Sciatic nerve (tissue), 2 donors: ENCODE data around the gene RIPOR3. TPM values are rescaled to one million over a fixed set of nuclear protein-coding genes. Genes with fewer than 3 reads are reported as not detected.
"Not testable (repeated sequence)": the region's sequence is repeated elsewhere in the genome, so short reads cannot be mapped to it uniquely, and the experiment has no call there.

Experiments
- ATAC-seq: fragments of 200-7000 bp; cut with Tn5 transposase; one replicate; pipeline ENCODE4 v1.9.1; 2020; ENCODE audit warnings: mild to moderate bottlenecking, moderate library complexity
- DNase-seq: peaks from one replicate; pipeline ENCODE4 v3.0.0-alpha.2; 2020; ENCODE audit warnings: low spot score
- intact Hi-C: fragments of 100-400 bp; cut with DNase I; formaldehyde crosslinking; loops from one replicate; pipeline ENCODE4 v1.14.2; 2022
- total RNA-seq: library from RNA; stranded (reverse); fragmentation: NEBNext Ultra II Directional; extraction: Animal tissue kit (Norgen Biotek cat#: 25700); gene quantifications from one replicate; pipeline ENCODE4 v1.2.1, GENCODE V29; 2021
- donor health status: DM: no; HTN: no; CAD: no.
- donor health status: DM: no; HTN: no; CAD: no.

Gene RIPOR3
- total RNA-seq, 1 donor from 2014 or later, result 26.3 TPM

DNA sequence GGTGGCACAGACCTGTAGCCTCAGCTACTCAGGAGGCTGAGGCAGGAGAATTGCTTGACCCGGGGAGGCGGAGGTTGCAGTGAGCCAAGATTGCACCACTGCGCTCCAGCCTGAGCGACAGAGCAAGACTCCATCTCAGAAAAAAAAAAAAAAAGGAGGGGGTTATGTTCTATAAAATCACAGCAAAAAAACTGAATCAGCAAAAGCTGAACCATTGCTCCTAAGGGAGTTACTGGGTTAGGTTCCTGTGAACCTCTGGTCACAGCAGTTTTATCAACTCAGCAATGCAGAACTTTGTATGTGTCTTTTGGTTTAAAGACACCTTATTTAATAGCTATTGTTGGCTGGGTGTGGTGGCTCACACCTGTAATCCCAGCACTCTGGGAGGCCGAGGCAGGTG is 92.6 kb downstream of the RIPOR3 start:
- intact Hi-C loops, result not testable (repeated sequence)

GRCh38 chr20:50598074-50598473 is 93.3 kb downstream of the RIPOR3 start:
- ATAC-seq (no peak), DNase-seq (no peak)
- intact Hi-C loops, result no loop called here

More for the DNA sequence above, 92.6 kb downstream of the RIPOR3 start:
- not testable (repeated sequence) for DNase-seq, ATAC-seq

GRCh38 chr20:50597406-50597969 is 93.9 kb downstream of the RIPOR3 start:
- DNase-seq (no peak), ATAC-seq (no peak)
- intact Hi-C loops, result no loop called here

DNA sequence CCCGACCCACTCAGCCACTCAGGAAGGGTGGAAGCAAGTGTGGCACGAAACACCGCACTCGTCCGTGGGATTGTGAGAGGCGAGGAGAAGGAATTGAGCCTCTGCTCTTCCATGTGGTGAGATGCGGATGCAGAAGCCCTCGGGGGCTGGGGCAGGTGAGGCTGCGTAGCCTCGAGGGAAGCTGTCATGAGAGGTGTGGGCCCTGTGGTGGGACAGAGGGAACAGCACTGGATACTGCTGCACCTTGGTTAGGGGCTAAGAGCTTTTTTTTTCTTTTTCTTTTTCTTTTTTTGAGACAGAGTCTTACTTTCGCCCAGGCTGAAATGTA is 94.7 kb downstream of the RIPOR3 start:
- DNase-seq (no peak), ATAC-seq (no peak)
- intact Hi-C loops, result no loop called here

- intact Hi-C loops, result no loop called here
- no peak for ATAC-seq
- DNase-seq, result no peak
These were observed 95.2 kb downstream of the RIPOR3 start for GRCh38 chr20:50595988-50596693.

- no peak for DNase-seq
- ATAC-seq, result no peak
- intact Hi-C loops, result no loop called here
These were observed 95.9 kb downstream of the RIPOR3 start for GRCh38 chr20:50595433-50595895.

- intact Hi-C loops, result no loop called here
- DNase-seq (no peak), ATAC-seq (no peak)
These were observed 96.5 kb downstream of the RIPOR3 start for GRCh38 chr20:50594591-50595432.

DNA sequence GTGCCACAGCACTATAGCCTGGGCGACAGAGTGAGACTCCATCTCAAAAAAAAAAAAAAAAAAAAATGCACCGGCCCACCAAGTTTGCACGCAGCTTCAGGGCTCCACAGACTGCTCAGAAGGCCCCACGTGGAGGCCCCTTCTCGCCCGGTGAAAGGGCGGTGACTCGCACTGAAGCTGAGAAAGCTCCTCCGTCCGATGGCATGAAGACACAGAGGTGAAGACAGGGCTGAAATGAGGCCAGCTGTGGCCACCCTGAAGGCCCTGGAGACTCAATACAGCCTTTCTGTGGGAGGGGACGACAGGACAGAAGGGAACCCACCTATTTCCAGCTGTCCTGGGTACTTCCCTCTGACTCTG is 97.1 kb downstream of the RIPOR3 start:
- intact Hi-C loops, result no loop called here
- ATAC-seq, result no peak
- no peak for DNase-seq

DNA sequence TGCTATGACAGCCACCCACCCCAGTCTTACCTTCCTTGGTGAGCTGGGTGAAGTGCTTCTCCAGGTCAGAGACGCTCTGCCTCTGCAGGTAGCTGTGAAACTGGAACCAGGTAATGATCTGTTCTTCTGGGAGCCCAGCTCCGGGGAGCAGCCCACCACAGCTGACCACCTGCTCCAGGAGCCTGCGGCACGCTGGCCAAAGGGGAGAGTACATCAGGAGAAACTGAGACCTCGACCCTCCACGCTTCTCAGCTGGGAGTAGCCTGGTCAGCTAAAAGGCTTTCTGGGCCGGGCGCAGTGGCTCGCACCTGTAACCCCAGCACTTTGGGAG is 98.4 kb downstream of the RIPOR3 start:
- intact Hi-C loops, result no loop called here
- DNase-seq, result no peak
- ATAC-seq, result no peak

GRCh38 chr20:50592282-50593004 is 98.9 kb downstream of the RIPOR3 start:
- DNase-seq (no peak), ATAC-seq (peak; percentile 53)
- intact Hi-C loops, result no loop called here

DNA sequence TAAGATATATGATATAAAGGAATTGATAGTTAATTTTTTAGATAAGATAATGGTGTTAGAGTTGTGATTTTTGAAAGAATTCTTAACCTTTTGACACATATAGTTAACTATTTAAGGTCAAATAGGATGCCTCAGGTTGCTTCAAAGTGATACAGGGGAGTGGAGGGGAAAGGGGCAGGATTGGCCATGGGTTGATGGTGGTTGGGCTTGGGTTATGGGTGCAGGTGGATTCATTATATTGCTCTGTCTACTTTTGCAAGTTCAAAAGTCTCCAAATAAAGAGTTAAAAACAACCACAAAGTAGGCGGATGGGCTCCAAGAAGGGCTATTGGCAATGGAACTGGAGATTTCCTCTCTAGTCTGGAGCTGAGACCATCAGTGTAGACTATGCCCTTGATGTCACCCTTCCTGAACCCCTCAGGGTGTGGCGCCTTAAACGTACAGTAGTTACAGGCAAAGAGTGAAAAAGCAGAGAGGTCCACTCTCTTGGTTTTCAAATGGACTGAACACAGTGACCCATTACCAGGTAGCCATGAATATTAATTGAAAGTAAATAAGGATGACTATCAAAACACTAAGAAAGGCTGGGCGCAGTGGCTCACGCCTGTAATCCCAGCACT is 100.0 kb downstream of the RIPOR3 start:
- no peak for DNase-seq

DNA sequence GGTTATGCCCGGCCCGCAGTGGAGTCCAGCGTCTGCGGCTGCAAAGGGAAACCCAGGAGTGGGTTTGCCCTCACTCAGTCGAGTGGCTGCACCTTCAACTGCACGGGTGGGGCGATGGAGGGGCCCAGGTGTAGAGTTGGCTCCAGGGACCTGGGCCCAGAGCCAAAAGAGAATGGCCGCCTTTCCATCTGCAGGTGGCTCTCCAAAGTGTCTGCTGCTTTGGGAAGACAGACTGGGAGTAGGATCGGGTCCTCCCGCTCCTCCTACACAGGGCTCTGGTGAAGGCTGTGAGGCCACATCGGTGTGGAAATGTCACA is 101.0 kb downstream of the RIPOR3 start:
- no peak for ATAC-seq
- intact Hi-C loops, result no loop called here

More for the DNA sequence above, 100.0 kb downstream of the RIPOR3 start:
- ATAC-seq, result no peak
- intact Hi-C loops, result no loop called here

DNA sequence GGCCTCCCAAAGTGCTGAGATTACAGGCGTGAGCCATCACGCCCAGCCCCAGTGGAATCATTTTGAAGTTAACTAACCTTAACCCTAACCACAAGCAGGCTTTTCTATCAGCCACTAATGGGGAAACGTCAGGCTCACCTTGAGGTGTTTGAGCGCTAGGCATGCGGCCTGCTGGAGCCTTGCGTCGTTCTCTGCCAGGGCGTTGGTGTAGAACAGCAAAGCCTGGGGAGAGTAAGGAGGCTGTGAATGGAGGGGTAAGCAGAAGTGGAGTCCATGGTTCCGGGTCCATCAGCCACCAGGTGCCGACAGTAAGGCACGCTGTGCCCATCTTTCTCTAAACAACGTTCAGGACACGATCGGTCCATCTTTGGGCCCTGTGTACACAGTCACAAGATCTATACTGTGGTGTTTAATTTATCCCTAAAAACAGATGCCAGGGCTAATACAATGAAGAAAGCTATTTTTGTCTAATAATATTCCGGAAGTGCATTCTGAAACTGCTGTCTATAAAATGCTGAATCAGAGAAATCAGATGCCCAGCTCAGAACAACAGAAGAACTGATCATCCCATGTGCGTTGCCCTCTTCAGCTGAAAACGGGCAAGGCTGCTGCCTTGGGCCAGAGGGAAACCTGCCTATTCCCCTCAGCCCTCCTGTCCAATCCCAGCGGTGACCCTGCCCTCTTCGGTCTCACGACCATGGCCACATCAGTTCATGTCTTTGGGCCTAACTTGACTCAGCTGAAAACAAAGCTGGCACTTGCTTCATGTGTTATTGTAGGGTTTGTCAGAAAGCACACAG is 101.6 kb downstream of the RIPOR3 start:
- ATAC-seq (no peak), DNase-seq (no peak)
- intact Hi-C loops, result loop anchor here (10.0 kb wide), 1 partner anchor 115 kb away; no protein-coding TSS in a partner anchor

More for the DNA sequence above, 101.0 kb downstream of the RIPOR3 start:
- DNase-seq, result no peak

DNA sequence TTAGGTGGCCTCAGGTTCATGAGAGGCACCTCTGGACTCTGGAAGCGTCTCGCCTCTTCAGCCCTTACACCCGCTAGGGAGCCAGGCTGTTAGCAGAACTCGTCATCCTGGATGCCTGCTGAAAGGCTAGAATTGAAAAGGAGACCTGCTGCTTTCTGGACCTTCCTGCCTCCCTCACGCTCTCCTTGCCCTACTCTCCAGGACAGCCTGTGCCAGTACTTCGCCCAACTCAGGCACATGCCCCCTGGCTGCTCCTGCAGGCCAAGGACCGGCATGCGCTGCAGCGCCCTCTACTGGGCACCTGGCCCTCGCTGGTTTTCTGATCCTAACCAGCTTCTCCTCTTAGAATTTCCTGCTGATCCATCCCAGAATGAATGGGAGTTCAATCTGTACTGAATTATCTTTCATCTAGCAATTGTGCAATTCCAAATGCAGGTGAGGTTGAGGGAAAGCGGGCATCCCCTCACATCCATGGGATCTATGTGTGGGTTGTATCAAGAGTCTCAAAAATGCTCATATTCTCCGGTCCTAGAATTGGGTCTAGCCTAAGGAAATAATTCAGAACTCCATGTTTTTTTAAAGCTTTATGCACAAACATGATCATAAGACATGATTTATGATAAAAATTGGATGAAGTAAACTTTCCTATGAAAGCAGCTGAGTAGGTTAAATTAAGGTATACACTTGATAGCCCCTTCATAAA is 103.2 kb downstream of the RIPOR3 start:
- intact Hi-C loops, result loop anchor here (10.0 kb wide), 1 partner anchor 113 kb away; no protein-coding TSS in a partner anchor
- peak; percentile 85 for DNase-seq
- ATAC-seq, result peak; percentile 37

DNA sequence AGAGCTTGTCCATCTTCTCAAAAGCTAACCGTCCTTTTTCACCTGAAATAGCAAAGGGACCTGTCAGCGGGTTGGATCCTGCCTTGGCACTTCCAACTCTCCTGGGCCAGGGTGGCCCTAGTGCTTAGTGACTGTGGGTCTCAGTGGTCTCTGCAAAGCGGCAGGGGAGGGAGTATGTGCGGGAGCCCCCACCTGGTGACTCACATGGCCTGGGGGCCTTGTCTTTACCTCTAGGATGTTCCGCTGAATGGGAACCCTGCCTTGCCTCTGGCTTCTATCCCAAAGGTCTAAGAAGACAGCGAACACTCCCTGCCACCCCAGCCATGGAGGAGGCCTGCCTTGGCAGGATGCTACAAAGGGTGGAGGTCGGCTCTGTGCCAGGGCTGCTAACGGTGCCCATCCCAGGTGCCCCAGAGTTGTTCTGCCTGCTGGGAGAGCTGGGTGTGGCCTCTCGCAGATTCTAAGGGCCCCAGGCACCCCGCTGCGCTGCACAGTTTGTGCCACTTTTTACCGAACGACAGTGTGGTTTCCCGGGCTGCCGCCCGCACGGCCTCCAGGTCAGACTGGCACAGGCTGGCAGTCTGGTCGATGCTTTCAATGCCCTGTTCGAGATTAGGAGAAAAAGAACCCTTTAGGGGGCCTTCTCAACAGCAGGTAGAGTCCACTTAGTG is 103.9 kb downstream of the RIPOR3 start:
- no peak for ATAC-seq
- intact Hi-C loops, result loop anchor here (10.0 kb wide), 1 partner anchor 113 kb away; no protein-coding TSS in a partner anchor
- no peak for DNase-seq

GRCh38 chr20:50586531-50587232 is 104.7 kb downstream of the RIPOR3 start:
- no peak for DNase-seq

More at GRCh38 chr20:50586531-50587232, 104.7 kb downstream of the RIPOR3 start:
- intact Hi-C loops, result loop anchor here (10.0 kb wide), 1 partner anchor 112 kb away; no protein-coding TSS in a partner anchor
- no peak for ATAC-seq
